ENCODE measurements around the gene MAP2K6.

The MAP2K6 gene

GRCh38 chr17:69407759-69408158 is 6.7 kb upstream of the MAP2K6 start:
- H3K9me3 ChIP-seq (ENCODE audit: insufficient read depth, low read depth, low read length) = no peaks in the 10 kb centered on the region
- peaks cover 4% of the 10 kb centered on the region; the same call in 1 of the 2 replicates for H3K4me1 ChIP-seq (ENCODE audit: insufficient read depth, low read length)
- H3K4me3 ChIP-seq (ENCODE audit: low read length) = no peak overlapping the region
- H3K27ac ChIP-seq (ENCODE audit: low read length) = no peak overlapping the region
- no peaks in the 10 kb centered on the region for H3K27me3 ChIP-seq (ENCODE audit: insufficient read depth, low read length)
- H3K36me3 ChIP-seq (ENCODE audit: insufficient read depth, low read depth, low read length) = no peaks in the 10 kb centered on the region
- no peak overlapping the region for H3K9ac ChIP-seq (ENCODE audit: low read depth, low read length)

- Histone ChIP-seq H3K27ac (ENCODE audit: low read length) (no peak overlapping the region), H3K4me1 (ENCODE audit: insufficient read depth, low read length) (peaks cover 6% of the 10 kb centered on the region; the same call in 1 of the 2 replicates), H3K36me3 (ENCODE audit: insufficient read depth, low read depth, low read length) (no peaks in the 10 kb centered on the region), H3K4me3 (ENCODE audit: low read length) (no peak overlapping the region), H3K9ac (ENCODE audit: low read depth, low read length) (no peak overlapping the region), H3K27me3 (ENCODE audit: insufficient read depth, low read length) (no peaks in the 10 kb centered on the region), H3K9me3 (ENCODE audit: insufficient read depth, low read depth, low read length) (no peaks in the 10 kb centered on the region)
These were observed 3.8 kb upstream of the MAP2K6 start for GRCh38 chr17:69410671-69411070.

- no peaks in the 10 kb centered on the region for H3K27me3 ChIP-seq (ENCODE audit: insufficient read depth, low read length)
- H3K36me3 ChIP-seq (ENCODE audit: insufficient read depth, low read depth, low read length) = no peaks in the 10 kb centered on the region
- no peak overlapping the region for H3K4me3 ChIP-seq (ENCODE audit: low read length)
- no peak overlapping the region for H3K27ac ChIP-seq (ENCODE audit: low read length)
- H3K9me3 ChIP-seq (ENCODE audit: insufficient read depth, low read depth, low read length) = no peaks in the 10 kb centered on the region
- no peak overlapping the region for H3K9ac ChIP-seq (ENCODE audit: low read depth, low read length)
- H3K4me1 ChIP-seq (ENCODE audit: insufficient read depth, low read length) = peaks cover 17% of the 10 kb centered on the region; the same call in 1 of the 2 replicates
These were observed 2.7 kb upstream of the MAP2K6 start for GRCh38 chr17:69411766-69412165.

- H3K9ac ChIP-seq (ENCODE audit: low read depth, low read length) = no peak overlapping the region
- no peak overlapping the region for H3K27ac ChIP-seq (ENCODE audit: low read length)
- H3K36me3 ChIP-seq (ENCODE audit: insufficient read depth, low read depth, low read length) = no peaks in the 10 kb centered on the region
- H3K4me1 ChIP-seq (ENCODE audit: insufficient read depth, low read length) = peaks cover 22% of the 10 kb centered on the region; the same call in 1 of the 2 replicates
- no peak overlapping the region for H3K4me3 ChIP-seq (ENCODE audit: low read length)
- no peaks in the 10 kb centered on the region for H3K27me3 ChIP-seq (ENCODE audit: insufficient read depth, low read length)
- no peaks in the 10 kb centered on the region for H3K9me3 ChIP-seq (ENCODE audit: insufficient read depth, low read depth, low read length)
These were observed 2.2 kb upstream of the MAP2K6 start for GRCh38 chr17:69412251-69412671.

- Histone ChIP-seq H3K9me3 (ENCODE audit: insufficient read depth, low read depth, low read length) (no peaks in the 10 kb centered on the region), H3K27ac (ENCODE audit: low read length) (no peak overlapping the region), H3K36me3 (ENCODE audit: insufficient read depth, low read depth, low read length) (no peaks in the 10 kb centered on the region), H3K9ac (ENCODE audit: low read depth, low read length) (peak overlapping the region; percentile 70; the same call in 1 of the 2 replicates), H3K4me1 (ENCODE audit: insufficient read depth, low read length) (peaks cover 37% of the 10 kb centered on the region; the same call in 1 of the 2 replicates), H3K27me3 (ENCODE audit: insufficient read depth, low read length) (no peaks in the 10 kb centered on the region), H3K4me3 (ENCODE audit: low read length) (peak overlapping the region; percentile 87)
These were observed 934 bp downstream of the MAP2K6 start for GRCh38 chr17:69415431-69415830.

GRCh38 chr17:69417545-69418483 is 3.3 kb downstream of the MAP2K6 start:
- Histone ChIP-seq H3K4me3 (ENCODE audit: low read length) (peak overlapping the region; percentile 87), H3K9ac (ENCODE audit: low read depth, low read length) (peak overlapping the region; percentile 64)

GRCh38 chr17:69418535-69418934 is 4.0 kb downstream of the MAP2K6 start:
- peak overlapping the region; percentile 87; the same call in 1 of the 2 replicates for H3K4me3 ChIP-seq (ENCODE audit: low read length)
- peak overlapping the region; percentile 64; the same call in 1 of the 2 replicates for H3K9ac ChIP-seq (ENCODE audit: low read depth, low read length)
- no peaks in the 10 kb centered on the region for H3K9me3 ChIP-seq (ENCODE audit: insufficient read depth, low read depth, low read length)
- peaks cover 36% of the 10 kb centered on the region; the same call in 1 of the 2 replicates for H3K4me1 ChIP-seq (ENCODE audit: insufficient read depth, low read length)
- H3K36me3 ChIP-seq (ENCODE audit: insufficient read depth, low read depth, low read length) = no peaks in the 10 kb centered on the region
- no peak overlapping the region for H3K27ac ChIP-seq (ENCODE audit: low read length)
- H3K27me3 ChIP-seq (ENCODE audit: insufficient read depth, low read length) = no peaks in the 10 kb centered on the region

More at GRCh38 chr17:69417545-69418483, 3.3 kb downstream of the MAP2K6 start:
- Histone ChIP-seq H3K4me1 (ENCODE audit: insufficient read depth, low read length) (peaks cover 32% of the 10 kb centered on the region; the same call in 1 of the 2 replicates), H3K36me3 (ENCODE audit: insufficient read depth, low read depth, low read length) (no peaks in the 10 kb centered on the region), H3K27ac (ENCODE audit: low read length) (no peak overlapping the region), H3K27me3 (ENCODE audit: insufficient read depth, low read length) (no peaks in the 10 kb centered on the region), H3K9me3 (ENCODE audit: insufficient read depth, low read depth, low read length) (no peaks in the 10 kb centered on the region)

- Histone ChIP-seq H3K4me1 (ENCODE audit: insufficient read depth, low read length) (peaks cover 25% of the 10 kb centered on the region), H3K4me3 (ENCODE audit: low read length) (no peak overlapping the region), H3K27me3 (ENCODE audit: insufficient read depth, low read length) (no peaks in the 10 kb centered on the region), H3K36me3 (ENCODE audit: insufficient read depth, low read depth, low read length) (no peaks in the 10 kb centered on the region), H3K9me3 (ENCODE audit: insufficient read depth, low read depth, low read length) (no peaks in the 10 kb centered on the region), H3K9ac (ENCODE audit: low read depth, low read length) (no peak overlapping the region), H3K27ac (ENCODE audit: low read length) (no peak overlapping the region)
These were observed 9.0 kb downstream of the MAP2K6 start for GRCh38 chr17:69423450-69423849.

- peaks cover 25% of the 10 kb centered on the region for H3K4me1 ChIP-seq (ENCODE audit: insufficient read depth, low read length)
- H3K4me3 ChIP-seq (ENCODE audit: low read length) = no peak overlapping the region
- no peak overlapping the region for H3K9ac ChIP-seq (ENCODE audit: low read depth, low read length)
- H3K27ac ChIP-seq (ENCODE audit: low read length) = no peak overlapping the region
- H3K36me3 ChIP-seq (ENCODE audit: insufficient read depth, low read depth, low read length) = no peaks in the 10 kb centered on the region
- H3K27me3 ChIP-seq (ENCODE audit: insufficient read depth, low read length) = no peaks in the 10 kb centered on the region
- no peaks in the 10 kb centered on the region for H3K9me3 ChIP-seq (ENCODE audit: insufficient read depth, low read depth, low read length)
These were observed 10.0 kb downstream of the MAP2K6 start for GRCh38 chr17:69424287-69425041.

- H3K36me3 ChIP-seq (ENCODE audit: insufficient read depth, low read depth, low read length) = no peaks in the 10 kb centered on the region
- no peak overlapping the region for H3K27ac ChIP-seq (ENCODE audit: low read length)
- H3K27me3 ChIP-seq (ENCODE audit: insufficient read depth, low read length) = no peaks in the 10 kb centered on the region
- H3K9ac ChIP-seq (ENCODE audit: low read depth, low read length) = no peak overlapping the region
- H3K4me3 ChIP-seq (ENCODE audit: low read length) = no peak overlapping the region
- peaks cover 35% of the 10 kb centered on the region for H3K4me1 ChIP-seq (ENCODE audit: insufficient read depth, low read length)
- no peaks in the 10 kb centered on the region for H3K9me3 ChIP-seq (ENCODE audit: insufficient read depth, low read depth, low read length)
These were observed 11.5 kb downstream of the MAP2K6 start for GRCh38 chr17:69425978-69426377.

GRCh38 chr17:69427486-69428197 is 13.1 kb downstream of the MAP2K6 start:
- Histone ChIP-seq H3K4me1 (ENCODE audit: insufficient read depth, low read length) (peaks cover 44% of the 10 kb centered on the region), H3K4me3 (ENCODE audit: low read length) (no peak overlapping the region), H3K27me3 (ENCODE audit: insufficient read depth, low read length) (no peaks in the 10 kb centered on the region), H3K9ac (ENCODE audit: low read depth, low read length) (no peak overlapping the region), H3K36me3 (ENCODE audit: insufficient read depth, low read depth, low read length) (no peaks in the 10 kb centered on the region), H3K9me3 (ENCODE audit: insufficient read depth, low read depth, low read length) (no peaks in the 10 kb centered on the region), H3K27ac (ENCODE audit: low read length) (no peak overlapping the region)

All from iPS-20b (cell line).